GM20431 (cell line): ENCODE data around the gene PEPD.

ENCODE experiments used
- in situ Hi-C: fragments of 300-500 bp; cut with MseI, MboI; formaldehyde crosslinking; loops from one replicate; pipeline ENCODE4 v1.15.0; 2020; ENCODE audit warnings: low sequenced_read_pairs; ENCODE audit not compliant: unreplicated experiment

Gene PEPD

GRCh38 chr19:33462112-33462791 is 59.3 kb downstream of the PEPD start:
- in situ Hi-C loops: no loop called here

- in situ Hi-C loops: no loop called here
These were observed 60.1 kb downstream of the PEPD start for GRCh38 chr19:33461256-33462111.

GRCh38 chr19:33460221-33460908 is 61.2 kb downstream of the PEPD start:
- in situ Hi-C loops: no loop called here

GRCh38 chr19:33459222-33460090 is 62.1 kb downstream of the PEPD start:
- in situ Hi-C loops: no loop called here

GRCh38 chr19:33458807-33459206 is 62.8 kb downstream of the PEPD start:
- in situ Hi-C loops: no loop called here

- in situ Hi-C loops: no loop called here
These were observed 63.4 kb downstream of the PEPD start for GRCh38 chr19:33458171-33458633.

GRCh38 chr19:33456845-33457220 is 64.8 kb downstream of the PEPD start:
- in situ Hi-C loops: no loop called here

- in situ Hi-C loops: no loop called here
These were observed 65.3 kb downstream of the PEPD start for GRCh38 chr19:33456076-33456844.

GRCh38 chr19:33453265-33453664 is 68.3 kb downstream of the PEPD start:
- in situ Hi-C loops: no loop called here

GRCh38 chr19:33450689-33451088 is 70.9 kb downstream of the PEPD start:
- in situ Hi-C loops: no loop called here

- in situ Hi-C loops: no loop called here
These were observed 71.8 kb downstream of the PEPD start for GRCh38 chr19:33449799-33450198.

- in situ Hi-C loops: no loop called here
These were observed 73.5 kb downstream of the PEPD start for GRCh38 chr19:33448159-33448516.

- in situ Hi-C loops: no loop called here
These were observed 74.0 kb downstream of the PEPD start for GRCh38 chr19:33447336-33448158.

GRCh38 chr19:33446330-33447293 is 75.0 kb downstream of the PEPD start:
- in situ Hi-C loops: no loop called here

GRCh38 chr19:33445442-33446329 is 75.9 kb downstream of the PEPD start:
- in situ Hi-C loops: no loop called here
